Activated CD8-positive, alpha-beta memory T cell treated with anti-CD3 and anti-CD28 coated beads for 24 hours (primary cell): ENCODE results near the gene SPSB2.
"Not testable (repeated sequence)": the region's sequence is repeated elsewhere in the genome, so short reads cannot be mapped to it uniquely, and the experiment has no call there.

Source experiments
- DNase-seq: peaks from one replicate; pipeline ENCODE4 v3.0.0-alpha.2; 2020

The SPSB2 gene

DNA sequence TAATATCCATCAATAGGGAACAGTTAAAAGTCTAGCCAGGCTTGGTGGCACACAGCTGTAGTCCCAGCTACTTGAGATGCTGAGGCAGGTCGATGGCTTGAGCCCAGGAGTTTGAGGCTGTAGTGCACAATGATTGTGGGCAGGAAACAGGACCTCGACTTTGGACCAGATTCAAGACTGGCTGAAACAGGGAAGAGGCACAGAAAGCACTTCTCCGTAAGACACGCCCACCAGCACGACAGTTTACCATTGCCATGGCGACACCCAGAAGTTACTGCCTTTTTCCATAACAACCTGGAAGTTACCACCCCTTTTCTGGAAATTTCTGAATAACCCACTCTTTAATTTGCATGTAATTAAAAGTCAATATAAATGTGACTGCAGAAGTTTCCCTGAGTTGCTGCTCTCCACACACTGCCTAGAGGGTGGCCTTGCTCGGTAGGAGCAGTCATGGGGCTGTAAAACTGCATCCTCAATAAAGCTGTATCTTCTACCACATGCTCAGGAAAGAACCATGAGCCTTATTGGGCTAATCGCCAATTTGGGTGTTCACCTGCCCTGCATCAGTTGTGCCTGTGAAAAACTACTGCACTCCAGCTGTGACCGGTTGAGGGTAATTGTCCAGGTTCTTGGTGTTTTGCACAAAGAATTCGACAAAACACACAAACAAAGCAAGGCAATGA lies 26.9 kb upstream of the SPSB2 start:
- no peak for DNase-seq

DNA sequence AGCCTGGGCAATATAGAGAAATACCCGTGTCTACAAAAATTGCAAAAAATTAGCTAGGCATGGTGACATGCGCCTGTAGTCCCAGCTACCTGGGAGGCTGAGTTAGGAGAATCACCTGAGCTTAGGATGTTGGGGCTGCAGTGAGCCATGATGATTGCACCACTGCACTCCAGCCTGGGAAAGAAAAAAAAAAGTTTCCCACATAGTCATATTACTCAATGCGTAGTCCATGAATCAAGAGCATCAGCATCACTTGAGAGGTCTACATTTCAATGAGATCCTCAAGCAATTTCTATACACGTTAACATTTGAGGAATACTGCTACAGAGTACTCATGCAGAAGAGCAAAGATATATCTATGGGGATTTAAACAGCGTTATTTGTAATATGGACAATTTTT lies 26.3 kb upstream of the SPSB2 start:
- no peak for DNase-seq

DNA sequence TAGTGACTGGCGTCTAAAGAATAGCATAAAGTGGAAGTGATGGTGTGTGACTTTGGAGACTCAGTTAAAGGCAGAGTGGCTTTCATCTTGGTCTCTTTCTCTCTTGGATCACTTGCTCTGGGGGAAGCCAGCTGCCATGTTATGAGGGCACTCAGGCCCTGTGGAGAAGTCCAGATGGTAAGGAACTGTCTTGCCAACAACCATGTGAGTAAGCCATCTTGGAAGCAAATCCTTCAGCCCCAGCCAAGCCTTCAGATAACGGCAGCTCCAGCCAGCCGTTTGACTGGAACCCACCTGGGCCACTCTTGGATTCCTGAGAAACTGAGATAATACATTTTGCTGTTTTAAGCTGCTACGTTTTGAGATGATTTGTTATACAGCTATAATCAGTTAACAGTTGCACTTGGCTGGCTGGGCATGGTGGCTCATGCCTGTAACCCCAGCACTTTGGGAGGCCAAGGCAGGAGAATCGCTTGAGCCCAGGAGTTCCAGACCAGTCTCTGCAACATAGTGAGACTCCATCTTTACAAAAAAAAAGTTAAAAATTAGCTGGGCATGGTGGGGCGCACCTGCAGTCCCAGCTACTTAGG lies 23.8 kb upstream of the SPSB2 start:
- no peak for DNase-seq

DNA sequence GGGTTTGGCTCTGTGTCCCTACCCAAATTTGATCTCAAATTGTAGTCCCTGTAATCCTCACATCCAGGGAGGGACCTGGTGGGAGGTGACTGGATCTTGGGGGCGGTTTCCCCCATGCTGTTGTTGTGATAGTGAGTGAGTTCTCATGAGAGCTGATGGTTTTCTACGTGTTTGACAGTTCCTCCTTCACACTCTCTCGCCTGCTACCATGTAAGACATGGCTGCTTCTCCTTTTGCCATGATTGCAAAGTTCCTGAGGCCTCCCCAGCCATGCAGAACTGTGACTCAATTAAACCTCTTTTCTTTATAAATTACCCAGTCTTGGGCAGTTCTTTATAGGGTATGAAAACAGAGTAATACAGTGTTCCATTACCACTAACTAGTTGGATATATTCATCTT lies 21.2 kb upstream of the SPSB2 start:
- no peak for DNase-seq

DNA sequence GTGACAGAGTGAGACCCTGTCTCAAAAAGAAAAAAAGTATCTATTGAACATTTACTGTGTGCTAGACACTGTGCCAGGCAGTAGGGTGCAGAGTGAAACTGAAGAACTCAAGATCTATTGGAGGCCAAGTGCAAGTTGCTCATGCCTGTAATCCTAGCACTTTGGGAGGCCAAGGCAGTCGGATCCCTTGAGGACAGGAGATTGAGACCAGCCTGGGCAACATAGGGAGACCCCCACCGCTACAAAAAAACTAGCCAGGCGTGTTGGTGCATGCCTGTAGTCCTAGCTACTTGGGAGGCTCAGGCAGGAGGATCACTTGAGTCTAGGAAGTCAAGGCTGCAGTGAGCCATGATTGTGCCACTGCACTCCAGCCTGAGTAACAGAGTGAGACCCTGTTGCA lies 19.6 kb upstream of the SPSB2 start:
- not testable (repeated sequence) for DNase-seq

DNA sequence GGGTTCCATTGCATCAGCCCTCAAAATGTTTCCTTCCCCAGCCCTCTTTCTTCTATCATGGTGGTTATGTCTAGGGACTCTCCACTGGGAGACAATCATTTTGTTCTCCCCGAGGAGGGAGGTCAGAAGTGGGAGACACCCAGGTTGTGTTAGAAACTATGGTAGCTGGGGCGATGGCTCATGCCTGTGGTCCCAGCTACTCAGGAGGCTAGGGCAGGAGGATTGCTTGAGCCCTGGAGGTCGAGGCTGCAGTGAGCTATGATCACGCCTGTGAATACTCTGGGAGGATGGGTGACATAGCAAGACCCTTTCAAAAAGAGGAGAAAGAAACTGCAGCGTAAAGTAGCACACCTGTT lies 18.5 kb upstream of the SPSB2 start:
- DNase-seq: peak; percentile 67

DNA sequence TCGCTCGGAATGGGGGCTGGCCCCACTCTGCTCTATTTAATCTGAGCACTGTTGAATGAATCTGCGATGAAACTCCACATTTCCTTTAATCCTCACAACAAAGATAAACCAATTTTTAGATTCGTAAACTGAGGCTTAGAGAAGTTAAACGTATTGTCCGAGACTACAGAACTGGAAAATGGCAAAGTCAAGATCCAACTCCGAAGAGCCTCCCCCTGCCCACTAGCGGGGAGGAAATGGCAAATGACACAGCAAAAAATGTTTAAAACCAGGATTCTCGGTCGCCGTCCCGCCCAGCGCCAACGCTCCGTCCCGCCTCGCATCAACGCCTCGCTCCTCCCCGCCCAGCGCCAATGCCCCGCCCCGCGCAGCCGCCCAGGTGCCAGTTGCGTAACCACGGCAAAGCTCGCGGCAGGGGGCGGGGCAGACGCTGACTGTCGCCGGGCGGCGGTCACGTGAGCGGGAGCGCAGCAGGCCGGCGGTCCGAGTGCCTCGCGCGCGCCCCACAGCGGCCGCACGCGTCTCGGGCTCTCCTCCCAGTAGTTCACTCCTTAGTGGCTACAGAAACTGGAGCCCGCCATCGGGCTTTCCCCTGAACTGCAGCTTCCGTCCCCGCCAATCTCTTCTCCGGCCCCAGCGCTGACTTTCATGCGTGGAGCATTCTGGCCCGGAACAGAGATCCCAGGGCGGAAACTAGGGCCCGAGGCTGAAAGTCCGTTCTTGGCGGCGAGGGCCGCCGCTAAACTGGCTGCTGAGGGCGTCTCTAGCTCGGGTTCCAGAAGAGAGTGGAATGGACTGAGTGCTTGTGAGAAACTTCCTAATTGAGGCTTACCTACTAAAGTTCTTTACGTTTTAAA lies 17.9 kb upstream of the SPSB2 start:
- peak; percentile 98 for DNase-seq

DNA sequence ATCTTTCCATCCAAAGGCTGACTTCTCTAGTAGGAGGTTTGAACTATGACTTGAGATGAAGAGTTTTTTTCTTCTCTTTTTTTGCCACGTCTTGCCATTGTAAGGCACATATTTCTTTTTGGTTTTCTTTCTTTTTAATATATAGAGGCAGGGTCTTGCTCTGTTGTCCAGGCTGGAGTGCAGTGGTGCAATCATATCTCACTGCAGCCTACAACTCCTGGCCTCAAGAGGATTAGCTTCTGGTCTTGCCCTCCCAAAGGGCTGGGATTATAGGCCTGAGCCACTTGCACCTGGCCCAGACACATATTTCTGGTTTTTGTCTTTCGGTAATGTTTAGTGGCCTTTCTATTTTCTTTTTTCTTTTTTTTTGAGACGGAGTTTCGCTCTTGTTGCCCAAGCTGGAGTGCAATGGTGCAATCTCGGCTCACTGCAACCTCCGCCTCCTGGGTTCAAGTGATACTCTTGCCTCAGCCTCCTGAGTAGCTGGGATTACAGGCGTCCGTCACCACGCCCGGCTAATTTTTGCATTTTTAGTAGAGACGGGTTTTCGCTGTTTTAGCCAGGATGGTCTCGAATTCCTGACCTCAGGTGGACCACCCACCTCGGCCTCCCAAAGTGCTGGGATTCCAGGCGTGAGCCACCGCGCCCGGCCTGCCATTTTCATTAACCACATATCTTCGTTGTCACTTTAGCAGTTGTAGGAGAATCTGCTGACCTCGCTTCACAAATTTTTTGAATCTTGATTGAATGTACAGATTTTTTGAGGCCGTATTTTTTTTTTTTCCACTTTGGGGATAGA lies 16.9 kb upstream of the SPSB2 start:
- DNase-seq: not testable (repeated sequence)

DNA sequence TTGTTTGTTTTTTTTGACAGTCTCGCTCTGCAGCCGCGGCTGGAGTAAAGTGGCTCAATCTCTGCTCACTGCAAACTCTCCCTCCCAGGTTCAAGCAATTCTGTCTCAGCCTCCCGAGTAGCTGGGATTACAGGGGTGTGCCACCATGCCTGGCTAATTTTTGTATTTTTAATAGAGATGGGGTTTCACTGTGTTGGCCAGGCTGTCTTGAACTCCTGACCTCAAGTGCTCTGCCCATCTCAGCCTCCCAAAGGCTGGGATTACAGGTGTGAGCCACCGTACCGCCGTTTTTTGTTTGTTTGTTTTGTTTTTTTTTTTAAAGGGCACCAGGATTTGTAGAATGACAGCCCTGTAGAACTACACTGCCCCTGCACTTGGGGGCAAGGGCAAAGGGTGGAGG lies 15.7 kb upstream of the SPSB2 start:
- not testable (repeated sequence) for DNase-seq

DNA sequence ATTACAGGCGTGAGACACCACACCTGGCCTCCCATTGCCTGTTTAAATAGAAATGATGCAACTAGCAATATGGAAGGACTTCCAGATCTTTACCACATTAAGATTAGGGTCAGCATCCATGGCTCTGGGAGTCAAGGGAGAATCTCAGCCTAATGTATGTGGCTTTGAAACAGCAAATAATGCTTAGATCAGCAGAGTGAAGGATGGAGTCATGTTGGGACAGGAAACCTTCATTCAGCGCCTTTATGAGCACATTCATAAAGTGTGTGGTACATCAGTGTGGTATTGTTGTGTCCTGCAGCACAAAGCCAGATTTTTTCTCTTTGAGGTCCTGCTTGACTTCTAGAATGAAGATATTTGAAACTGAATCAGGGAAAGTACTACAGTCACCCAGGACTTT lies 15.3 kb upstream of the SPSB2 start:
- no peak for DNase-seq

DNA sequence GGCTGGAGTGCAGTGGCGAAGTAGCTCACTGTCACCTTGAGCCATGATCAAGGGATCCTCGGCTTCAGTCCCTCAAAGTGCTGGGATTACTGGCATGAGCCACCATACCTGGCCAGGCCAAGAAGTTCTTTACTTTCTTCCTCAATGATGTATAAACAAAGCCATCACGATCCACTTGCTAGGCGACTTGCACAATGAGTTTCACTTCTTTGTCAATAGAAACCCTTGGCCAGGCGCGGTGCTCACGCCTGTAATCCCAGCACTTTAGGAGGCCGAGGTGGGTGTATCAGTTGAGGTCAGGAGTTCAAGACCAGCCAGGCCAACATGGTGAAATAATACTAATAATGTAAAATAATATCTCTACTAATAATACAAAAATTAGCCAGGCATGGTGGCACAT lies 14.4 kb upstream of the SPSB2 start:
- no peak for DNase-seq

DNA sequence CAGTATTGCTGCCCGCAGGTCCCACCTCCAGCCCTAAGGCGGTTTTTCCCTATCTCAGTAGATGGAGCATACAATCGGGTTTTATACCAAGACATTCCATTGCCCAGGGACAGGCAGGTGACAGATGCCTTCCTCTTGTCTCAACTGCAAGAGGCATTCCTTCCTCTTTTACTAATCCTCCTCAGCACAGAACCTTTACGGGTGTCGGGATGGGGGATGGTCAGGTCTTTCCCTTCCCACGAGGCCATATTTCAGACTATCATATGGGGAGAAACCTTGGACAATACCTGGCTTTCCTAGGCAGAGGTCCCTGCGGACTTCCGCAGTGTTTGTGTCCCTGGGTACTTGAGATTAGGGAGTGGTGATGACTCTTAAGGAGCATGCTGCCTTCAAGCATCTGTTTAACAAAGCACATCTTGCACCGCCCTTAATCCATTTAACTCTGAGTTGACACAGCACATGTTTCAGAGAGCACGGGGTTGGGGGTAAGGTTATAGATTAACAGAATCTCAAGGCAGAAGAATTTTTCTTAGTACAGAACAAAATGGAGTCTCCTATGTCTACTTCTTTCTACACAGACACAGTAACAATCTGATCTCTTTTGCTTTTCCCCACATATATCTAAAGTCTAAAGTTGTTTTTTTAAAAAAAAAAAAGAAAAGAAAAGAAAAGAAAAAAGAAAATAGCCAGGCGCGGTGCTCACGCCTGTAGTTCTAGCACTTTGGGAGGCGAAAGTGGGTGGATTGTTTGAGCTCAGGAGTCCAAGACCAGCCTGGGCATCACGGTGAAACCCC lies 13.3 kb upstream of the SPSB2 start:
- DNase-seq: not testable (repeated sequence)

DNA sequence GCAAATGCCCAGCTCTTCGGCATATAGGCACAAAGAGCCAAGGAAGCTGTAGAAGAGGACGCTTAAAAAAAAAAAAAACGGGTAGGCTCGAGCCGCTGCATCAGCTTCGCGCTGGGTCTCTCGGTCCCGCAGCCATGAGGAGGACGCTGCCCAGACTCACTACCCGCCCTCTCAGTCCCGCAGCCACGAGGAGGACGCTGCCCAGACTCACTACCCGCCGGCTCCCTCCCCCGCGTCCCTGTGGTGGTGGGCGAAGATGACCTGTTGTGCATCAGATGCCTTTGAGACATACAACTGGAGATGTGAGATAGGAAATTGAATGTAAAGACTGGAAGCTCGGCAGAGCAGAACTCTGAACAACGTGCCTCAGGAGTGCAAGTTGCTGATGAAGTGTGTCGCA lies 11.4 kb upstream of the SPSB2 start:
- DNase-seq: no peak

DNA sequence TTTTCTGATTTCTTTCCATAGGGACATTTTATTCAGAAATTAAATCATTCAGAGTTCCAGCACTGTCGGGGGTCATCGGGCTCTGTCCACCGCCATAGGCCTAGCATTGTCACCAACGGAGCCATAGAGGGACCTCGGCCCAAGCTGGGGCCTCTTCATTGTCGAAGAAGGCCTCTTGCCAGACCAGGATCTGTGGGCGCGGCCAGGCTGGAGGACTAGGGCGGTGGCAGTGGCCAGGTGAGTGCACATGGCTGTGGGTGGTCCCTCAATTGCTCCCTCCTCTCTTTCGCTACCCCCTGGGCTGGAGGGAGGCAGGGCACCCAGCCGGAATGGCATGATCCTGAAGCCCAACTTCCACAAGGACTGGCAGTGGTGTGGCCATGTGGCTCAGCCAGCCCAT lies 10.6 kb upstream of the SPSB2 start:
- DNase-seq: no peak

DNA sequence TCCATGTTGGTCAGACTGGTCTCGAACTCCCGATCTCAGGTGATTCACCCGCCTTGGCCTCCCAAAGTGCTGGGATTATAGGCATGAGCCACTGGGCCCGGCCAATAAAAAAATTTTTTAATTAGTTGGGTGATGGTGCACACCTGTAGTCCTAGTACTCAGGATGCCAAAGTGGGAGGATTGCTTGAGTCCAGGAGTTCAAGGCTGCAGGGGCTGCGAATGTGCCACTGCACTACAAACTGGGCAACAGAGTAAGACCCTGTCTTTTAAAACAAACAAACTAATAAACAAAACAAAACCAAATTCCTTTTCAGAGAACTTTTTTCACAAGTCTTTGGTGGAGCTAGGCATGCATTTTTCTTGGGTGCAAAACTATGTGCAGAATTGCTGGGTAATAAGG lies 10.1 kb upstream of the SPSB2 start:
- DNase-seq: no peak

DNA sequence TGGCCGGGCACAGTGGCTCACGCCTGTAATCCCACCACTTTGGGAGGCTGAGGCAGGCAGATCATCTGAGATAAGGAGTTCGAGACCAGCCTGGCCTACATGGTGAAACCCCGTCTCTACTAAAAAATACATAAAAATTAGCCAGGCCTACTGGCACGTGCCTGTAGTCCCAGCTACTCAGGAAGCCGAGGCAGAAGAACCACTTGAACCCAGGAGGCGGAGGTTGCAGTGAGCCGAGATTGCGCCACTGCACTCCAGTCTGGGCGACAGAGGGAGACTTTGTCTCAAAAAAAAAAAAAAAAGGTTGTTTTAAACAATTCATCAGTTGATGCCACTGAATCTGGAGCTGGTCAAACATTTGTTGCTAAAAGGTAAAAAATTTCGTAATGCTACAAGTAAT lies 6.7 kb upstream of the SPSB2 start:
- DNase-seq: not testable (repeated sequence)

DNA sequence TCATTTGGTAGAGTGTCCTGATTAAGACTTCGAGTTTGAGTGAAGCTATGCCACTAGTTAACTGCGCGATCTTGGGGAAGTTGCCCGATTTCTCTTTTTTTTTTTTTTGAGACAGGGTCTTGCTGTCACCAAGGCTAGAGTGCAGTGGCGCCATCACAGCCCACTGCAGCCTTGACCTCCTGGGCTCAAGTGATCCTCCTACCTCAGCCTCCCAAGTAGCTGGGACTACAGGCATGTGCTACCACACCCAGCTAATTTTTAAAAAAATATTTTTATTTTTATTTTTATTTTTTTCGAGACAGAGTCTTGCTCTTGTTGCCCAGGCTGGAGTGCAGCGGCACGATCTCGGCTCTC lies 889 bp upstream of the SPSB2 start:
- DNase-seq: not testable (repeated sequence)

DNA sequence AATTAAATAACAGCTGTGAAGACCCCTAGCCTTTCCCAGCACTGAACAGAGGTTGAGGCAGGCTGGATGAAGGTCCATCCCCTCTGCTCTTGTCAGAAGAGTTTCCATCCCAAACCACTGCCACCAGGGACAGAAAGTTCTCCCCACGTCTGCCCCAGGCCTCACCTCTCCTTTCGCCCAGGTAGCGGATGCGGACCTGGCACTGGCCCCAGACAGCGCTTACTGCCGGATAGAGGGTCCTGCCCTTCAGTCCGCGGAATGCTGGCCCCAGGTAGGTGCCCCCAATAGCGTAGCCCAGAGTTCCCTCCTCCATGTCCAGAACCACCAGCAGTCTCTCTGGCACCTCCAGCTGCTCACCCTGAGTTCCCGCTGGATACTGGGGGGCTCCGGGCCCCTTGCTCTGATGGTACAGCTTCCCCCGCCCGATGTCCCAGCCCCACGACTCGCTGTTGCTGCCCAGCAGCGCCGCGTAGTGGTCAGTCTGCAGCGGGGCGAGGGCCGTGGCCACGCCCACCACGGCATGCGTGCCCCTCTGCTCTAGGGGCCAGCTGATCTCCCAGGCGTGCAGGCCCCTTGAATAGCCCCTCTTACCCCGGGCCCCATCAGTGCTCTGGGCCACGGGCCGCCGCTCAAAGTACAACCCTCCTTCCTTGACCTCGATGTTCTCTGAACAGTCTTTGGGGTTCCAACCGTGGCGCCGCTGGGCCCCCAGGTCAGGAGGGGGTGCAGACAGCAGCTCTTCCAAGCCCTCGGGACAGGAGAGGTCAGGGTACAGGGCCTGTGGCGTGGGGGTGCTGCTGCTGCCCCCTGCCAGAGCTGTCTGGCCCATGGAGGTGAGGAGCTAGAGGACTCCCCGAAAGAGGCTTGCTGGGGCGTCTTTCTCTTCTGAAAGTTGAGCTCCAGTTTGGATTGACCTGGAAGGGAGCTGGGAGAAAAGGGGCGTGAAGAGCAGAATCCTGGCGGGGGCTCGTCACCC lies 742 bp downstream of the SPSB2 start:
- DNase-seq: peak; percentile 97

DNA sequence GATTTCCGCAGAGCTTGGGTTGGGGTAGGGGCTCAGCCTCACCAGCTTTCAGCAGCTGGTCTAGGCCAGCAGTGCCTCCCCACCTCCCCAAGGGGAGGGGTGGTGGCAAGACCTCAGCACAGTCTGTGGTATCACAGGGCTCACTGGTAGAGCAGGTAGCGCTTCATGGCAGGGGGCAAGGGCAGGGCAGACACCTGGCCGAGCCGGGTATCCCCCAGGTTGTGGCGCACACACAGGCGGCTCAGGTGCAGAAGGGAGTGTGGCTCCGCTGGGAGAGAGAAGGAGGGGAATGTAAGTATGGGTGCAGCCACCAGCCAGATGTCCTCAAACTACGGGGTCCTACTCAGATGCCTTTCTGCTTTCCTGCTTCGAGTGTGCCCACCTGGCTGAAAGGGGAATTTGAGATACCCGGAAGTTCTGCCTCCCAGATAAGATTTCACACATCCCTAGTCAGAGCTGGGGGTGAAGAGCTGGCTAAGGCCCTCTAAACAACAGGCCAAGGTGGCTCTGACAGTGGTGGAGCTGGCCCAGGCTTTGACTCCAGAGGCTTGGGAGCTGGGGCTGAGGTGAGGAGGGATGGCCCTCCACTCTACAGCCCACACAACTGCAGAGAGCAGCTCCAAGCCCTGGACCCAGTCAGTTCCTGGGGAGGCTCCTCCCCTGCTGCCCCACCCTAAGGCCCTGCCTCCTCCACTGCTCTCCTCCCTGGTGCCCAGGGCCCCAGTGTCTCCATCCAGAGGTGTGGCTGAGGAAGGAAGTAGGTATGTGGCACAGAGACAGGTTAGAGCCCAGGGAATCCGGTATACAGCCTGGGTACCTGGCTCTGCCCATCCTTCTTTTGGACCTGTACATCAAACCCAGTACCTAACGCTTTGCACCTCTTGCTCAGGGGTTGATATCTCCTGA lies 1.8 kb downstream of the SPSB2 start:
- peak; percentile 77 for DNase-seq

DNA sequence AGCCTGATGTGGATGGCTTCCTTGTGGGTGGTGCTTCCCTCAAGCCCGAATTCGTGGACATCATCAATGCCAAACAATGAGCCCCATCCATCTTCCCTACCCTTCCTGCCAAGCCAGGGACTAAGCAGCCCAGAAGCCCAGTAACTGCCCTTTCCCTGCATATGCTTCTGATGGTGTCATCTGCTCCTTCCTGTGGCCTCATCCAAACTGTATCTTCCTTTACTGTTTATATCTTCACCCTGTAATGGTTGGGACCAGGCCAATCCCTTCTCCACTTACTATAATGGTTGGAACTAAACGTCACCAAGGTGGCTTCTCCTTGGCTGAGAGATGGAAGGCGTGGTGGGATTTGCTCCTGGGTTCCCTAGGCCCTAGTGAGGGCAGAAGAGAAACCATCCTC lies 2.8 kb downstream of the SPSB2 start:
- not testable (repeated sequence) for DNase-seq
